ENCODE results near the gene DYNC1LI2.

The DYNC1LI2 gene

GRCh38 chr16:66706506-66706880 is 44.9 kb downstream of the DYNC1LI2 start:
- Histone ChIP-seq H3K23ac (ENCODE audit: low read length in 2 of 2) (no peak overlapping the region), H2BK12ac (ENCODE audit: low read length in 2 of 2) (peak overlapping the region in 1 of 2 experiments; percentile 49), H2BK120ac (ENCODE audit: low read depth, low read length) (no peak overlapping the region), H2BK15ac (ENCODE audit: low read depth, poor library complexity, severe bottlenecking) (no peak overlapping the region), H2AFZ (ENCODE audit: low read depth, low read length) (no peak overlapping the region), H3K4me1 (ENCODE audit: control insufficient read depth, insufficient read depth, low read depth, low read length) (peaks cover 4% of the 10 kb centered on the region), H4K8ac (ENCODE audit: low read length) (no peak overlapping the region), H3K4ac (ENCODE audit: low read depth in 1 of 2, low read length in 2 of 2) (no peak overlapping the region), H3K36me3 (ENCODE audit: control insufficient read depth in 1 of 2, insufficient read depth in 2 of 2, low read depth in 1 of 2, low read length in 2 of 2) (no peaks in the 10 kb centered on the region), H3K9me3 (ENCODE audit: control insufficient read depth, low read length) (peaks cover 1% of the 10 kb centered on the region), H3K18ac (ENCODE audit: low read depth in 1 of 2, low read length in 2 of 2) (no peak overlapping the region), H2AK5ac (ENCODE audit: low read length, severe bottlenecking) (no peak overlapping the region), H2BK5ac (ENCODE audit: low read depth, low read length, poor library complexity, severe bottlenecking) (no peak overlapping the region), H3K4me2 (ENCODE audit: low read length, poor library complexity, severe bottlenecking) (no peak overlapping the region), H3K14ac (ENCODE audit: low read length in 2 of 2) (no peak overlapping the region), H3K9ac (ENCODE audit: low read length) (peak overlapping the region; percentile 5), H4K91ac (ENCODE audit: low read length) (no peak overlapping the region), H3K4me3 (ENCODE audit: insufficient read depth in 1 of 2, low read depth in 1 of 2, low read length in 2 of 2) (no peak overlapping the region), H3K79me1 (replicated peaks; ENCODE audit: low read length, poor library complexity, severe bottlenecking) (no peaks in the 10 kb centered on the region), H3K27ac (ENCODE audit: low read length, poor library complexity, severe bottlenecking) (no peak overlapping the region), H3K27me3 (ENCODE audit: control insufficient read depth in 1 of 2, insufficient read depth in 1 of 2, low read length in 2 of 2) (no peaks in the 10 kb centered on the region)
- whole genome bisulfite sequencing = 87% methylated on average over 6 of the region's 8 CpGs
- DNase-seq = no peak

GRCh38 chr16:66705790-66706505 is 45.5 kb downstream of the DYNC1LI2 start:
- WGBS = 83% methylated on average over 11 of the region's 11 CpGs

GRCh38 chr16:66703406-66704215 is 47.8 kb downstream of the DYNC1LI2 start:
- peak overlapping the region in 1 of 2 experiments; percentile 55 for H3K4me3 ChIP-seq (ENCODE audit: insufficient read depth in 1 of 2, low read depth in 1 of 2, low read length in 2 of 2)
- 74% methylated on average over 8 of the region's 9 CpGs for WGBS
- DNase-seq = peak; percentile 33

More at GRCh38 chr16:66705790-66706505, 45.5 kb downstream of the DYNC1LI2 start:
- H4K91ac ChIP-seq (ENCODE audit: low read length) = no peak overlapping the region
- no peak overlapping the region for H2BK12ac ChIP-seq (ENCODE audit: low read length in 2 of 2)
- H2BK120ac ChIP-seq (ENCODE audit: low read depth, low read length) = no peak overlapping the region
- no peak overlapping the region for H3K14ac ChIP-seq (ENCODE audit: low read length in 2 of 2)
- no peak overlapping the region for H3K27ac ChIP-seq (ENCODE audit: low read length, poor library complexity, severe bottlenecking)
- no peak overlapping the region for H2AK5ac ChIP-seq (ENCODE audit: low read length, severe bottlenecking)
- no peak overlapping the region for H3K4ac ChIP-seq (ENCODE audit: low read depth in 1 of 2, low read length in 2 of 2)
- H3K4me3 ChIP-seq (ENCODE audit: insufficient read depth in 1 of 2, low read depth in 1 of 2, low read length in 2 of 2) = no peak overlapping the region
- DNase-seq = peak; percentile 66
- no peak overlapping the region for H3K4me2 ChIP-seq (ENCODE audit: low read length, poor library complexity, severe bottlenecking)
- no peaks in the 10 kb centered on the region for H3K9me3 ChIP-seq (ENCODE audit: control insufficient read depth, low read length)
- H4K8ac ChIP-seq (ENCODE audit: low read length) = no peak overlapping the region
- no peaks in the 10 kb centered on the region for H3K79me1 ChIP-seq (replicated peaks; ENCODE audit: low read length, poor library complexity, severe bottlenecking)
- H3K27me3 ChIP-seq (ENCODE audit: control insufficient read depth in 1 of 2, insufficient read depth in 1 of 2, low read length in 2 of 2) = no peaks in the 10 kb centered on the region
- H3K18ac ChIP-seq (ENCODE audit: low read depth in 1 of 2, low read length in 2 of 2) = no peak overlapping the region
- H2AFZ ChIP-seq (ENCODE audit: low read depth, low read length) = no peak overlapping the region
- H3K23ac ChIP-seq (ENCODE audit: low read length in 2 of 2) = no peak overlapping the region
- no peaks in the 10 kb centered on the region for H3K36me3 ChIP-seq (ENCODE audit: control insufficient read depth in 1 of 2, insufficient read depth in 2 of 2, low read depth in 1 of 2, low read length in 2 of 2)
- H3K9ac ChIP-seq (ENCODE audit: low read length) = peak overlapping the region; percentile 5
- peaks cover 4% of the 10 kb centered on the region for H3K4me1 ChIP-seq (ENCODE audit: control insufficient read depth, insufficient read depth, low read depth, low read length)
- no peak overlapping the region for H2BK15ac ChIP-seq (ENCODE audit: low read depth, poor library complexity, severe bottlenecking)
- no peak overlapping the region for H2BK5ac ChIP-seq (ENCODE audit: low read depth, low read length, poor library complexity, severe bottlenecking)

GRCh38 chr16:66701516-66701915 is 49.9 kb downstream of the DYNC1LI2 start:
- H4K8ac ChIP-seq (ENCODE audit: low read length) = no peak overlapping the region
- WGBS = 81% methylated on average over 1 of the region's 2 CpGs
- no peaks in the 10 kb centered on the region for H3K36me3 ChIP-seq (ENCODE audit: control insufficient read depth in 1 of 2, insufficient read depth in 2 of 2, low read depth in 1 of 2, low read length in 2 of 2)
- no peak overlapping the region for H3K4ac ChIP-seq (ENCODE audit: low read depth in 1 of 2, low read length in 2 of 2)
- no peaks in the 10 kb centered on the region for H3K79me1 ChIP-seq (replicated peaks; ENCODE audit: low read length, poor library complexity, severe bottlenecking)
- no peak overlapping the region for H2BK12ac ChIP-seq (ENCODE audit: low read length in 2 of 2)
- no peak overlapping the region for H3K18ac ChIP-seq (ENCODE audit: low read depth in 1 of 2, low read length in 2 of 2)
- no peak overlapping the region for H2BK15ac ChIP-seq (ENCODE audit: low read depth, poor library complexity, severe bottlenecking)
- H3K9me3 ChIP-seq (ENCODE audit: control insufficient read depth, low read length) = no peaks in the 10 kb centered on the region
- no peak overlapping the region for H3K14ac ChIP-seq (ENCODE audit: low read length in 2 of 2)
- no peak overlapping the region for H3K4me3 ChIP-seq (ENCODE audit: insufficient read depth in 1 of 2, low read depth in 1 of 2, low read length in 2 of 2)
- no peak overlapping the region for H2AK5ac ChIP-seq (ENCODE audit: low read length, severe bottlenecking)
- H3K27ac ChIP-seq (ENCODE audit: low read length, poor library complexity, severe bottlenecking) = no peak overlapping the region
- no peak overlapping the region for H2BK120ac ChIP-seq (ENCODE audit: low read depth, low read length)
- H2BK5ac ChIP-seq (ENCODE audit: low read depth, low read length, poor library complexity, severe bottlenecking) = no peak overlapping the region
- H4K91ac ChIP-seq (ENCODE audit: low read length) = no peak overlapping the region
- no peak overlapping the region for H3K23ac ChIP-seq (ENCODE audit: low read length in 2 of 2)
- no peak overlapping the region for H3K4me2 ChIP-seq (ENCODE audit: low read length, poor library complexity, severe bottlenecking)
- no peak overlapping the region for H2AFZ ChIP-seq (ENCODE audit: low read depth, low read length)
- no peaks in the 10 kb centered on the region for H3K27me3 ChIP-seq (ENCODE audit: control insufficient read depth in 1 of 2, insufficient read depth in 1 of 2, low read length in 2 of 2)
- no peak for DNase-seq
- peaks cover 5% of the 10 kb centered on the region for H3K4me1 ChIP-seq (ENCODE audit: control insufficient read depth, insufficient read depth, low read depth, low read length)
- H3K9ac ChIP-seq (ENCODE audit: low read length) = no peak overlapping the region

More at GRCh38 chr16:66703406-66704215, 47.8 kb downstream of the DYNC1LI2 start:
- H3K9me3 ChIP-seq (ENCODE audit: control insufficient read depth, low read length) = no peaks in the 10 kb centered on the region
- H4K8ac ChIP-seq (ENCODE audit: low read length) = no peak overlapping the region
- H2AFZ ChIP-seq (ENCODE audit: low read depth, low read length) = no peak overlapping the region
- H2BK120ac ChIP-seq (ENCODE audit: low read depth, low read length) = no peak overlapping the region
- peak overlapping the region in 1 of 2 experiments; percentile 4 for H3K14ac ChIP-seq (ENCODE audit: low read length in 2 of 2)
- no peak overlapping the region for H4K91ac ChIP-seq (ENCODE audit: low read length)
- no peaks in the 10 kb centered on the region for H3K36me3 ChIP-seq (ENCODE audit: control insufficient read depth in 1 of 2, insufficient read depth in 2 of 2, low read depth in 1 of 2, low read length in 2 of 2)
- H3K27ac ChIP-seq (ENCODE audit: low read length, poor library complexity, severe bottlenecking) = no peak overlapping the region
- H3K18ac ChIP-seq (ENCODE audit: low read depth in 1 of 2, low read length in 2 of 2) = no peak overlapping the region
- no peak overlapping the region for H2BK15ac ChIP-seq (ENCODE audit: low read depth, poor library complexity, severe bottlenecking)
- H3K4me1 ChIP-seq (ENCODE audit: control insufficient read depth, insufficient read depth, low read depth, low read length) = peaks cover 4% of the 10 kb centered on the region
- H2BK12ac ChIP-seq (ENCODE audit: low read length in 2 of 2) = no peak overlapping the region
- H3K23ac ChIP-seq (ENCODE audit: low read length in 2 of 2) = no peak overlapping the region
- H3K9ac ChIP-seq (ENCODE audit: low read length) = no peak overlapping the region
- H3K79me1 ChIP-seq (replicated peaks; ENCODE audit: low read length, poor library complexity, severe bottlenecking) = no peaks in the 10 kb centered on the region
- H2AK5ac ChIP-seq (ENCODE audit: low read length, severe bottlenecking) = no peak overlapping the region
- no peak overlapping the region for H3K4me2 ChIP-seq (ENCODE audit: low read length, poor library complexity, severe bottlenecking)
- no peak overlapping the region for H3K4ac ChIP-seq (ENCODE audit: low read depth in 1 of 2, low read length in 2 of 2)
- H2BK5ac ChIP-seq (ENCODE audit: low read depth, low read length, poor library complexity, severe bottlenecking) = no peak overlapping the region
- H3K27me3 ChIP-seq (ENCODE audit: control insufficient read depth in 1 of 2, insufficient read depth in 1 of 2, low read length in 2 of 2) = no peaks in the 10 kb centered on the region
